H9 (cell line): Measurements from ENCODE around the gene SKAP1. TPM values are rescaled to one million over a fixed set of nuclear protein-coding genes. Genes with fewer than 3 reads are reported as not detected.

ENCODE experiments used
- DNase-seq: peaks from one replicate; pipeline ENCODE4 v3.0.0-alpha.2; 2017
- H2AFZ ChIP-seq: one replicate; pipeline ENCODE4 v1.6.1; 2013; ENCODE audit warnings: mild to moderate bottlenecking, low read length, control low read depth, moderate library complexity
- H2AK5ac ChIP-seq: 2 replicates; pipeline ENCODE4 v1.6.1; 2013; ENCODE audit warnings: low read length, control low read depth, mixed read lengths; ENCODE audit not compliant: insufficient read length
- H2BK120ac ChIP-seq: one replicate; pipeline ENCODE4 v1.6.1; 2013; ENCODE audit warnings: low read depth, mild to moderate bottlenecking, low read length, control low read depth, inconsistent platforms; ENCODE audit not compliant: poor library complexity, severe bottlenecking
- H2BK12ac ChIP-seq: 2 replicates; pipeline ENCODE4 v1.6.1; 2013; ENCODE audit warnings: low read length, control low read depth, mixed read lengths, low read depth; ENCODE audit not compliant: insufficient read length
- H2BK15ac ChIP-seq: 2 replicates; pipeline ENCODE4 v1.6.1; 2013; ENCODE audit warnings: low read depth, low read length, control low read depth
- H2BK20ac ChIP-seq: one replicate; pipeline ENCODE4 v1.6.1; 2013; ENCODE audit warnings: low read depth, mild to moderate bottlenecking, low read length, control low read depth, inconsistent platforms; ENCODE audit not compliant: poor library complexity, severe bottlenecking
- H2BK5ac ChIP-seq: 2 replicates; pipeline ENCODE4 v1.6.1; 2013; ENCODE audit warnings: low read length, control low read depth, mixed read lengths; ENCODE audit not compliant: insufficient read length
- H3K14ac ChIP-seq: 2 replicates; pipeline ENCODE4 v1.6.1; 2013; ENCODE audit warnings: low read length, control low read depth; ENCODE audit not compliant: insufficient read depth
- H3K18ac ChIP-seq: 2 replicates; pipeline ENCODE4 v1.6.1; 2013; ENCODE audit warnings: low read depth, mild to moderate bottlenecking, mixed read lengths, low read length, control low read depth; ENCODE audit not compliant: insufficient read length
- H3K23ac ChIP-seq: 2 replicates; pipeline ENCODE4 v1.6.1; 2013; ENCODE audit warnings: low read length, control low read depth, mixed read lengths, low read depth; ENCODE audit not compliant: insufficient read length
- H3K23me2 ChIP-seq: 2 replicates; pipeline ENCODE4 v1.6.1; 2013; ENCODE audit warnings: low read depth, mild to moderate bottlenecking, mixed read lengths, low read length, control low read depth; ENCODE audit not compliant: insufficient read length, poor library complexity, severe bottlenecking
- H3K27ac ChIP-seq: 2 replicates; pipeline ENCODE4 v1.5.1; 2013; ENCODE audit warnings: low read length, control low read depth, mixed read lengths, low read depth; ENCODE audit not compliant: insufficient read length
- H3K27me3 ChIP-seq: 2 replicates; pipeline ENCODE4 v1.6.1; 2013; ENCODE audit warnings: low read length, control low read depth, inconsistent platforms; ENCODE audit not compliant: insufficient read depth
- H3K4ac ChIP-seq: 2 replicates; pipeline ENCODE4 v1.6.1; 2013; ENCODE audit warnings: low read depth, mild to moderate bottlenecking, control low read depth, inconsistent platforms, low read length, moderate library complexity
- H3K4me1 ChIP-seq: 2 replicates; pipeline ENCODE4 v1.6.1; 2013; ENCODE audit warnings: low read length, control low read depth, inconsistent platforms; ENCODE audit not compliant: insufficient read depth
- H3K4me2 ChIP-seq: 2 replicates; pipeline ENCODE4 v1.6.1; 2013; ENCODE audit warnings: low read length, control low read depth, mixed read lengths; ENCODE audit not compliant: insufficient read length, insufficient read depth
- H3K56ac ChIP-seq: 2 replicates; pipeline ENCODE4 v1.6.1; 2013; ENCODE audit warnings: low read depth, mild to moderate bottlenecking, mixed read lengths, low read length, control low read depth; ENCODE audit not compliant: insufficient read length
- H3K79me1 ChIP-seq: 2 replicates; pipeline ENCODE4 v1.6.1; 2013; ENCODE audit warnings: low read depth, mild to moderate bottlenecking, moderate library complexity, low read length, control low read depth, inconsistent platforms; ENCODE audit not compliant: insufficient read depth, poor library complexity, severe bottlenecking
- H3K79me2 ChIP-seq: 2 replicates; pipeline ENCODE4 v1.6.1; 2013; ENCODE audit warnings: low read length, control low read depth, inconsistent platforms; ENCODE audit not compliant: insufficient read depth
- H3K9ac ChIP-seq: 2 replicates; pipeline ENCODE4 v1.6.1; 2013; ENCODE audit warnings: low read length, control low read depth, mixed read lengths; ENCODE audit not compliant: insufficient read length; ENCODE audit errors: extremely low read depth
- H3K9me3 ChIP-seq: one replicate; pipeline ENCODE4 v1.6.1; 2013; ENCODE audit warnings: low read depth, low read length, inconsistent platforms; ENCODE audit not compliant: control insufficient read depth
- H3T11ph ChIP-seq: one replicate; pipeline ENCODE4 v1.6.1; 2013; ENCODE audit warnings: mild to moderate bottlenecking, low read length, control low read depth, inconsistent platforms
- H4K20me1 ChIP-seq: one replicate; pipeline ENCODE4 v1.6.1; 2013; ENCODE audit not compliant: control insufficient read depth, insufficient read length, insufficient read depth
- H4K5ac ChIP-seq: 2 replicates; pipeline ENCODE4 v1.6.1; 2013; ENCODE audit warnings: low read depth, mild to moderate bottlenecking, mixed read lengths, low read length, control low read depth; ENCODE audit not compliant: insufficient read length
- H4K8ac ChIP-seq: replicated peaks from 2 replicates; pipeline ENCODE4 v1.6.1; 2013; ENCODE audit warnings: low read length, control low read depth, mixed read lengths, low read depth; ENCODE audit not compliant: insufficient read length
- H4K91ac ChIP-seq: 2 replicates; pipeline ENCODE4 v1.6.1; 2013; ENCODE audit warnings: low read depth, mild to moderate bottlenecking, moderate library complexity, mixed read lengths, low read length, control low read depth; ENCODE audit not compliant: insufficient read length
- H3K27ac Mint-ChIP-seq, 3 experiments: 2 replicates in 2 of 3; 3 replicates in 1 of 3; pipeline ENCODE4 v1.8.0; 2020 to 2021; ENCODE audit warnings: mixed read lengths in 3 of 3, mild to moderate bottlenecking in 1 of 3, moderate library complexity in 1 of 3
- H3K27me3 Mint-ChIP-seq: 2 replicates; pipeline ENCODE4 v1.8.0; 2021; ENCODE audit warnings: low read depth, mild to moderate bottlenecking, moderate library complexity, mixed read lengths
- H3K36me3 Mint-ChIP-seq, 3 experiments: 2 replicates in 2 of 3; 3 replicates in 1 of 3; pipeline ENCODE4 v1.8.0; 2020 to 2021; ENCODE audit warnings: low read depth in 3 of 3, mixed read lengths in 3 of 3; ENCODE audit not compliant: insufficient read depth in 1 of 3
- H3K4me1 Mint-ChIP-seq, 2 experiments: 2 replicates each; pipeline ENCODE4 v1.8.0; 2020; ENCODE audit warnings: mixed read lengths in 2 of 2
- H3K4me3 Mint-ChIP-seq, 2 experiments: 2 replicates in 1 of 2; 3 replicates in 1 of 2; pipeline ENCODE4 v1.8.0; 2020 to 2021; ENCODE audit warnings: mild to moderate bottlenecking in 2 of 2, mixed read lengths in 2 of 2, moderate library complexity in 1 of 2
- H3K9me3 Mint-ChIP-seq, 2 experiments: 2 replicates in 1 of 2; 3 replicates in 1 of 2; pipeline ENCODE4 v1.8.0; 2020; ENCODE audit warnings: mild to moderate bottlenecking in 2 of 2, mixed read lengths in 2 of 2, moderate library complexity in 1 of 2
- WGBS: extraction: QIAGEN DNeasy Blood & Tissue Kit; methylation state at CpG from one replicate; pipeline ENCODE4 v1.1.7; 2013; ENCODE audit warnings: missing lambda C conversion rate, low lambda C conversion rate, mixed read lengths; ENCODE audit not compliant: insufficient read length; ENCODE audit errors: extremely low coverage; 5-methylcytosine and 5-hydroxymethylcytosine counted together
- total RNA-seq: library from RNA; stranded (reverse); gene quantifications from 2 replicates; pipeline ENCODE4 v1.2.1, GENCODE V29; 2021
- TF ChIP-seq, protein P1 (sequence below): fragments of 200-600 bp; sonication (generic); conservative IDR thresholded peaks from 3 replicates; pipeline ENCODE4 v1.8.0; 2021; ENCODE audit warnings: antibody characterized with exemption, mild to moderate bottlenecking

Gene SKAP1
- total RNA-seq, 1 experiment from 2014 or later = not detected

GRCh38 chr17:48169926-48170325 is 260.1 kb downstream of the SKAP1 start:
- Histone ChIP-seq H3K23me2 (no peaks in the 10 kb centered on the region), H3K27ac (no peak overlapping the region), H3K56ac (no peak overlapping the region), H3K9ac (no peak overlapping the region), H3K18ac (no peak overlapping the region), H2AFZ (no peak overlapping the region), H2BK15ac (no peak overlapping the region), H3K4ac (no peak overlapping the region), H4K5ac (no peak overlapping the region), H3K14ac (no peak overlapping the region), H3T11ph (no peak overlapping the region), H3K4me2 (no peak overlapping the region), H3K23ac (no peak overlapping the region), H2BK5ac (no peak overlapping the region), H3K27me3 (no peaks in the 10 kb centered on the region; the same call in 1 of the 2 replicates), H2BK20ac (no peak overlapping the region), H3K79me1 (no peaks in the 10 kb centered on the region), H4K20me1 (no peaks in the 10 kb centered on the region), H3K9me3 (no peaks in the 10 kb centered on the region), H4K8ac (no peak overlapping the region), H4K91ac (no peak overlapping the region), H3K4me1 (no peaks in the 10 kb centered on the region), H2BK12ac (no peak overlapping the region), H3K79me2 (no peaks in the 10 kb centered on the region), H2AK5ac (no peak overlapping the region), H2BK120ac (no peak overlapping the region)
- Mint-ChIP-seq H3K27ac (no peak overlapping the region), H3K9me3 (no peaks in the 10 kb centered on the region), H3K27me3 (peaks cover 30% of the 10 kb centered on the region), H3K4me3 (no peak overlapping the region), H3K36me3 (no peaks in the 10 kb centered on the region), H3K4me1 (peaks cover 5% of the 10 kb centered on the region in 2 experiments)
- TF ChIP-seq, protein P1, sequence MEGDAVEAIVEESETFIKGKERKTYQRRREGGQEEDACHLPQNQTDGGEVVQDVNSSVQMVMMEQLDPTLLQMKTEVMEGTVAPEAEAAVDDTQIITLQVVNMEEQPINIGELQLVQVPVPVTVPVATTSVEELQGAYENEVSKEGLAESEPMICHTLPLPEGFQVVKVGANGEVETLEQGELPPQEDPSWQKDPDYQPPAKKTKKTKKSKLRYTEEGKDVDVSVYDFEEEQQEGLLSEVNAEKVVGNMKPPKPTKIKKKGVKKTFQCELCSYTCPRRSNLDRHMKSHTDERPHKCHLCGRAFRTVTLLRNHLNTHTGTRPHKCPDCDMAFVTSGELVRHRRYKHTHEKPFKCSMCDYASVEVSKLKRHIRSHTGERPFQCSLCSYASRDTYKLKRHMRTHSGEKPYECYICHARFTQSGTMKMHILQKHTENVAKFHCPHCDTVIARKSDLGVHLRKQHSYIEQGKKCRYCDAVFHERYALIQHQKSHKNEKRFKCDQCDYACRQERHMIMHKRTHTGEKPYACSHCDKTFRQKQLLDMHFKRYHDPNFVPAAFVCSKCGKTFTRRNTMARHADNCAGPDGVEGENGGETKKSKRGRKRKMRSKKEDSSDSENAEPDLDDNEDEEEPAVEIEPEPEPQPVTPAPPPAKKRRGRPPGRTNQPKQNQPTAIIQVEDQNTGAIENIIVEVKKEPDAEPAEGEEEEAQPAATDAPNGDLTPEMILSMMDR = no peak
- WGBS = no CpG with 5 or more reads among the region's 1 CpG
- DNase-seq = no peak
